ENCODE results near the gene IMMP2L.

GRCh38 chr7:111004310-111004901, 557.9 kb downstream of the IMMP2L start:
- no peak for TF ChIP-seq CTCF (optimal IDR thresholded peaks at IDR 0.05 in 1 of 3, IDR thresholded peaks at IDR 0.05 in 1 of 3, conservative IDR thresholded peaks at IDR 0.05 in 1 of 3; ENCODE audit: extremely low read depth in 1 of 3, insufficient read depth in 2 of 3, low read length in 3 of 3)
- TF ChIP-seq EZH2 (IDR thresholded peaks at IDR 0.05; ENCODE audit: low read length), result no peak

Measured in keratinocyte (primary cell).